ENCODE results near the gene ACAD11.

The ACAD11 gene

GRCh38 chr3:132549890-132550578 is 109.6 kb downstream of the ACAD11 start:
- no peak for FAIRE-seq

DNA sequence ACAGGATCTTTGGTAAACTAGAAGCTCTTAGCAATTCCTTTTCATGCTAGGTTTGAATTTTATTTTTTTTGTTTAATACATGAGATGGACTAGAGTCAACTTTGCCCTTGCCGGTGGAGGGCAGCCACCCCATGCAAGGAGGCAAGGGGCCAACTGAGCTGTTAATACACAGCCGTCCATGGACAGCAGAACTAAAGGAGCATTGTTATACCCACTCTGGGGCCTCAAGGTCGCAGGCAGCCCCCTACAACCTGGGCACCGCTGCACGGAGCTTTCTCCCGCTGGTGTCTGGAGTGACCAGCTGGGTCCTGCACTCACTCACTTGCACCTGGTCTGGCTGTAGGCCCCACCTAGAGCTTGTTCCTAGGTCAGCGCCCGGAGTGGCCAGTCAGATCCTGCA is 110.4 kb downstream of the ACAD11 start:
- FAIRE-seq: no peak

GRCh38 chr3:132545471-132545870 is 114.1 kb downstream of the ACAD11 start:
- FAIRE-seq: no peak

- FAIRE-seq: no peak
Measured at GRCh38 chr3:132544130-132544529, 115.5 kb downstream of the ACAD11 start.

- peak; percentile 17 for FAIRE-seq
Measured at GRCh38 chr3:132543011-132543739, 116.4 kb downstream of the ACAD11 start.

- FAIRE-seq: no peak
Measured at GRCh38 chr3:132542577-132542976, 117.0 kb downstream of the ACAD11 start.

DNA sequence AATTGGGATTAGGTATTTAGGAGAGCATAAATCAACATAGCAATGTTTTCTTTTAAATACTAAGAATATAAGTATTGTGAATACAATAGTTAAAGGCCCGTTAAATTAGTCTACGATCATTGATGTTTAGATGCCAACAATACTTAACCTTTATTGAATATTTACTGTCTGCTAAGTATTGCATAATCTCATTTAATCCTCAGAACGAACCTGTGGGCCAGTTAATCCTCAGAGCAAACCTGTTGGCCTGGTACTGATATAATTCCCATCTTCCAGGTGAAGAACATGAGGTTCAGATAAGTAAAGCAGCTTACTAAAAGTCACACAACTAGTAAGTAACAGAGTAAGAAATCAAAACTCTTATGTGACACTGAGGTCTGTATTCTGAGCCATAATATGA is 119.9 kb downstream of the ACAD11 start:
- no peak for FAIRE-seq

DNA sequence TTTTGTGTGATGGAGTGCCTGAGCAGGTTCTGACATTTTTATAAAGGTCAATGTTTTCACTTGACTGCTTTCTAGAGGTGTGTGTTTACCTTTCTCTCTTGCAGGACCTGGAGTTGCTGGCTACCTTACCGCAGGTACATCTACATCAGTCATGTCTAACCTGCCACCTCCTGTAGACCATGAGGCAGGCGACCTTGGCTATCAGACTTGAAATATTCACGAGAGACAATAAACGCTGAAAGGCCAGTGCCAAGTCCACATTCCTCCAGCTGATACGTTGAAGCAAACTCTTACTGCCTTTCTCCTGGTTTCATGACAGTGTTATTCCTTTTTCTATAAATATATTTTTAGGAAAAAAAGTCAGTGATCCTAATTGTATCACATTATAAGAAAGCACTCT is 121.5 kb downstream of the ACAD11 start:
- FAIRE-seq: no peak

DNA sequence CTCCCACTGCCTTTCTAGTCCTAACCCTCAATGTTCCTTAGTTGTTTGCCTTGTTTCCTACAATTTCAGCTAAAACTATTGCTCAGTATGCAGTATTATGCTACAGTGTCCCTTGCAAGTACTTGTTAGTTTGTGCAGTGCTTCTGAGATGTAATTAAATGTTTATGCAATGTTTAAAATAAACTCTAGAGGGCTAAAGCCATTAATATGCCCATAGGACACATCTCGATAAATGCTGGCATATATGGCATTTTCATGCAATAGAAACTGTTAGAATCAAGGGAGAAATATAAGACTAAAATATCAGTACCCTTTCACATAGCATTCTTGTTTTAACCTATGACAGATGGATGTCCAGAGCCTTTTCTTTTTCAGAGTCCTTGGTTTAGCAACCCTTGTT is 122.3 kb downstream of the ACAD11 start:
- FAIRE-seq: no peak

DNA sequence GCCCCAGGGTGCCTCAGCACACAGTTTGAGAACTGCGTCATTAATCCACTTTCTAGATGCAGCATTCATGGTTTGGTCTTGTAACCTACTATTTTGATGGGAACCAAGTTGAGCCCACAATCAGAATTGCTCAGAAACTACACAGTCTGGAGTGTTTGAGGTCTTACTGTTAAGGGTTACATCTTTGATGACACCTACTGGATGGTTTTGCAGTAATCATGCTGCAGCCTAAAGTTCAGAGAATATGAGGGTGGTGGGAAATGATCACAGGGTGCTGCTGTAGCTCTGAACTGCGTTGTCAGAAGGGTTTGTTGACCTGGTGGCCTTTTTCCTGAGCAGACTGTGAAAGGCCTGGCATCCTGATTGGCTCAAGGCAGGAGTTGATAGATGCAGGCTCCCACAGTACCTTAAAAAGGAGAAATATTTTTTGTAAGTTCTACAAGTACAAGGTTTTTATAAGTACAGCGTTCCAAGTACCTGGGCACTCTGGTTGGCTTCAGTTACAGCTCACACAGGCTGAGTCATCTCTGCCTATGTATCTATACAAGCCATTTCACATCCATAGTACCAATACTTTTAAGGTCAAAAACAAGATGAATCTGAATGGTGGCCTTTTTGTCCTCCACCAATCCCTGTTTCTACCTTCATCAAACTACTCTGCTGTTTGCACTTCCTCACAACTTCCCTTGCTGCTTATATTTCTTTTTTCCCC is 123.0 kb downstream of the ACAD11 start:
- FAIRE-seq: no peak

- peak; percentile 99 for FAIRE-seq
Measured at GRCh38 chr3:132535575-132536441, 123.8 kb downstream of the ACAD11 start.

DNA sequence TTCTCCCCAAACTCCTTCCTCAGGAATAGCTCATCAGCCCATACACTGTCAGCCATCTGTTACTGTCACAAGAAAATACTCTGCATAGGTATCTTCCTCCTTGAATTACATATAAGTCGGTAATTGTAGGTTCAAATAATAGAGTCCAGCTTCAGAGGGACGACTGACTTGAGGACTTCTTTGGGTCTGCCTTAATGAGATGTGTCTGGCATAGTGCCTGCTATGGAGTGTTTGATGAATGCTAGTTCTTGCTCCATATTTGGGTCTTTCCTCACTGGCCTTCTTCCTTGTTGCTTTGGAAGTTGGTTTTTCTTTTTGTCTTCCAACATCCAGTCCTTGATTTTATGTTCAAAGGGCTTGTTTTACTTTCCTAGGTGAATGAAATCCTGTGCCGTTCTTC is 129.0 kb downstream of the ACAD11 start:
- FAIRE-seq: no peak

DNA sequence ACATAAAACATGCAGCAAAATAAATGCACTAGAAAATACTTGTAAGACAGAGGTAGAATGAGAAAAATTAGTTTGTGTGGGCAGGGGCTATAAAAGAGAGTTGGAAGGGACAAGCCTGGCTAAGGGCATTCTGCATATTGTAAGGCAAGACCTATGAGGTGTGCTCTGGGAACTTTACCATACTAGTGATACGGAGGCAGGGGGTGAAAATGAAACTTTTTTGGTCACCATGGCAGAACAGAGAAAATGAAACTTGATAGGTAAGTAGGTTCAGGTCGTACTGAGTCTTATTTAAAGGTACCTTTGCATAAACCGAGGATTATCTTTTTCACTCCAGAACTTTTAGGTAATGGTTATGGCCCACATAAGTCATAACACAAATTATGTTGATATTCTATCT is 137.3 kb downstream of the ACAD11 start:
- no peak for FAIRE-seq

DNA sequence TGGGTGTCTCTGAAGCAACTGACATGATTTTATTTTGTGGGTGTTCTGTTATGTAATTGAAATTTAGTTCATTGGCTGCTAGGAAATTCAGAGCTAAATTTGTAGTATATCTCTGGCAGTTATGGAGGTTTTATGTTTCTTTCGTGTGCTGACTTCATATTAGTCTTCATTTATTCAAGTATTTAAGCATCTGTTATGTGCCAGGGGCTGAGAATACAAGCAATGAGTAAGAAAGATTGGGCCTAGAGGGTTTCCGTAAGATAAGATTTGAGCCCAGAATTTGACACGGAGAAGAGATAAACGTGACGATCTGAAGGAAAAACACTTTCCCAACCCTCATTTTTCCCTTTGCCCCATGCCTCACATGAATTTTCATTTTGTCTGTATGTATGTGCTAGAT is 137.7 kb downstream of the ACAD11 start:
- no peak for FAIRE-seq

- no peak for FAIRE-seq
Measured at GRCh38 chr3:132519914-132520313, 139.7 kb downstream of the ACAD11 start.

DNA sequence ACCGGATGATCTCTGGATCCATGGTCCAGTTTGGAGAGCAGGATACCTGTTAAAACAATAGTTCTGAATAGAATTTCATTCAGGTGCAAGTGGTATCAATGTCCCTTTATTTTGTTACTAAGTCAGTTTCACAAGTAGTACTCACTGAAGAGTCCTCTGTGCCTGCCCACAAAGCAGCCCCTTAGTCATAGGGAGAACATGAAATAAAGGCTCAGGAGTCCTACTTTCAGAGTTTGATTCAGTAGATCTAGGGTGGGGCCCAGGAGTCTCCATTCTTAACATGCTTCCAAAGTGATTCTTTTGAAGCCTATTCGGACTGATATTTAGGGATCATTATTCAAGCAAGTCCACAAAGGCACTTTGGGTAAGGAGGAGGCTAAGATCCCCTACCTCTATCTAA is 142.3 kb downstream of the ACAD11 start:
- FAIRE-seq: no peak

GRCh38 chr3:132513057-132513456 is 146.6 kb downstream of the ACAD11 start:
- FAIRE-seq: no peak

GRCh38 chr3:132509506-132509905 is 150.1 kb downstream of the ACAD11 start:
- no peak for FAIRE-seq

DNA sequence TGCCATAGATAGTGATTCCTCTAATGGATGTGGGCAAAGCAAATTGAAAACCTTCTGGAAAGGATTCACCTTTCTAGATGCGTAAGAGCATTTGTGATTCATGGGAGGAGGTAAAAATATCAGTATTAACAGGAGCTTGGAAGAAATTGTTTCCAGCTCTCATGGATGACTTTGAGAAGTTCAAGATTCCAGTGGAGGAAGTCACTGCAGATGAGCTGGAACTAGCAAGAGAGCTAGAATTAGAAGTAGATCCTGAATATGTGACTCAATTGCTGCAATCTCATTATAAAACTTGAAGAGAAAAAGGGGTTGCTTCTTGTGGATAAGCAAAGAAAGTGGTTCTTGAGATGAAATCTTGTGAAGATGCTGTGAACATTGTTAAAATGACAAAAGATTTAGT is 150.5 kb downstream of the ACAD11 start:
- FAIRE-seq: no peak
